Transverse colon (tissue), 4 donors: Measurements from ENCODE around the gene SPTB.

Experiments used
- CTCF ChIP-seq, 5 experiments: fragments of 200-600 bp in 3 of 5; fragments of 450-650 bp in 2 of 5; sonication (generic) in 3 of 5; IDR thresholded peaks; 1 replicate in 2 of 5; 2 replicates in 3 of 5; pipeline ENCODE4 v1.5.1; 2016 to 2017; ENCODE audit warnings: antibody characterized with exemption in 5 of 5, inconsistent platforms in 3 of 5, mild to moderate bottlenecking in 2 of 5, moderate library complexity in 1 of 5
- EP300 ChIP-seq: sonication (generic); formaldehyde crosslinking; IDR thresholded peaks from one replicate; pipeline ENCODE4 v1.6.1; 2017; ENCODE audit warnings: antibody characterized with exemption, low read depth
- POLR2A ChIP-seq: fragments of 450-650 bp; IDR thresholded peaks from one replicate; pipeline ENCODE4 v1.6.1; 2016; ENCODE audit warnings: antibody characterized with exemption, mild to moderate bottlenecking, moderate library complexity
- POLR2AphosphoS5 ChIP-seq, 3 donors: sonication (generic); formaldehyde crosslinking; IDR thresholded peaks; one replicate each; pipeline ENCODE4 v1.6.1; 2016; ENCODE audit warnings: antibody characterized with exemption in 3 of 3

DNA sequence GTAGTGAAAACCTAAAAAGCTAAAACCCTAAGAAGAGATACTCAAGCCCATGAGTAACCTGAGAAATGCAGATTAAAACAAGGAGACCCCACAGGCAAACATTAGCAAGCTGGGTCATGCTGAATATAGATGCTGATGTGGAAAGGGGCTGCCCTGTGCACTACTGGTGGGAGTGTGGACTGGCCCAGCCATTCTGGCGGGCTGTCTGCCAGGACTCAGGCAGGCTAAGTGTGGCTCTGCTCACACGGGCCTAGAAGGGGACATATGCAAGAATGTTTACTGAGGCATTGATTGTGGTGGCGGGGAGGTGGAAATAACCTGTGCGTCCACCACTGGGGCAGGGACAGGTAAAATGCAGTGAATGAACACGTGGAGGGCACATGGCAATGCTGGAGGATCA, 48.3 kb downstream of the SPTB start:
- TF ChIP-seq CTCF (IDR thresholded peaks at IDR 0.05) = no peak
- no peak for TF ChIP-seq POLR2A
- no peak for TF ChIP-seq POLR2AphosphoS5 (IDR thresholded peaks at IDR 0.05)
- TF ChIP-seq EP300 = no peak
